Smooth muscle cell (in vitro differentiated cells): ENCODE results near the gene CCL3. TPM values are rescaled to one million over a fixed set of nuclear protein-coding genes. Genes with fewer than 3 reads are reported as not detected.

Experiments used
- DNase-seq: peaks from one replicate; lab custom pipeline; 2025; ENCODE audit not compliant: unreplicated experiment; lab: John Stamatoyannopoulos, UW
- H2AFZ ChIP-seq: fragments of 200-600 bp; sonication (generic); 2 replicates; pipeline ENCODE4 v1.6.0; 2016; ENCODE audit warnings: antibody characterized with exemption, low read depth, mild to moderate bottlenecking
- H3F3A ChIP-seq: fragments of 200-600 bp; sonication (generic); 2 replicates; pipeline ENCODE4 v1.6.0; 2017; ENCODE audit warnings: antibody characterized with exemption, low read depth
- H3K27ac ChIP-seq: fragments of 200-600 bp; sonication (generic); 2 replicates; pipeline ENCODE4 v1.5.1; 2016; ENCODE audit warnings: low read depth, mild to moderate bottlenecking
- H3K27me3 ChIP-seq: fragments of 200-600 bp; sonication (generic); 2 replicates; pipeline ENCODE4 v1.6.1; 2016; ENCODE audit warnings: low read depth, mild to moderate bottlenecking
- H3K36me3 ChIP-seq: fragments of 200-600 bp; sonication (generic); 2 replicates; pipeline ENCODE4 v1.5.1; 2016; ENCODE audit warnings: low read depth
- H3K4me1 ChIP-seq: fragments of 200-600 bp; sonication (generic); 2 replicates; pipeline ENCODE4 v1.5.1; 2016; ENCODE audit warnings: low read depth
- H3K4me2 ChIP-seq: fragments of 200-600 bp; sonication (generic); 2 replicates; pipeline ENCODE4 v1.6.0; 2016; ENCODE audit warnings: mild to moderate bottlenecking
- H3K4me3 ChIP-seq: fragments of 200-600 bp; sonication (generic); 2 replicates; pipeline ENCODE4 v1.5.1; 2016; ENCODE audit warnings: mild to moderate bottlenecking
- H3K79me2 ChIP-seq: fragments of 200-600 bp; sonication (generic); 2 replicates; pipeline ENCODE4 v1.6.0; 2016; ENCODE audit warnings: low read depth, mild to moderate bottlenecking
- H3K9ac ChIP-seq: fragments of 200-600 bp; sonication (generic); 2 replicates; pipeline ENCODE4 v1.6.0; 2016; ENCODE audit warnings: low read depth
- H3K9me3 ChIP-seq: fragments of 200-600 bp; sonication (generic); replicated peaks from 2 replicates; pipeline ENCODE4 v1.5.1; 2016; ENCODE audit warnings: low read depth
- H4K20me1 ChIP-seq: fragments of 200-600 bp; sonication (generic); 2 replicates; pipeline ENCODE4 v1.6.0; 2016; ENCODE audit warnings: low read depth
- WGBS: methylation state at CpG from one replicate; pipeline ENCODE4 v1.1.7; 2016; ENCODE audit warnings: low lambda C conversion rate; 5-methylcytosine and 5-hydroxymethylcytosine counted together
- polyA plus RNA-seq: library from polyadenylated mRNA; unstranded; fragments of >200 nt; fragmentation: Nextera tagmentation; extraction: Ambion mirVana; gene quantifications from 2 replicates; pipeline ENCODE4 v1.2.1, GENCODE V29; 2016
- total RNA-seq: library from RNA; depleted of rRNA; stranded (reverse); fragments of >200 nt; gene quantifications from 2 replicates; pipeline ENCODE4 v1.2.3, GENCODE V29; 2014
- TF ChIP-seq, protein P1 (sequence below): fragments of 200-600 bp; sonication (generic); IDR thresholded peaks from 2 replicates; pipeline ENCODE4 v1.5.1; 2017; ENCODE audit warnings: borderline replicate concordance, mild to moderate bottlenecking, antibody characterized with exemption; ENCODE audit not compliant: insufficient read depth, poor library complexity, severe bottlenecking

Gene CCL3
- total RNA-seq = 1.3 and 4.8 TPM in 2 replicates
- polyA plus RNA-seq = 0.63 and 6.7 TPM in 2 replicates

- Histone ChIP-seq H3K36me3 (no peaks in the 10 kb centered on the region), H3K4me1 (no peaks in the 10 kb centered on the region), H4K20me1 (no peaks in the 10 kb centered on the region), H2AFZ (no peak within 1 kb of the TSS), H3K4me3 (no peak within 1 kb of the TSS), H3K9me3 (no peaks in the 10 kb centered on the region), H3K4me2 (no peak within 1 kb of the TSS), H3K27ac (no peak within 1 kb of the TSS), H3F3A (no peaks in the 10 kb centered on the region), H3K27me3 (peaks cover 5% of the 10 kb centered on the region), H3K79me2 (no peaks in the 10 kb centered on the region), H3K9ac (no peak within 1 kb of the TSS)
- TF ChIP-seq, protein P1, sequence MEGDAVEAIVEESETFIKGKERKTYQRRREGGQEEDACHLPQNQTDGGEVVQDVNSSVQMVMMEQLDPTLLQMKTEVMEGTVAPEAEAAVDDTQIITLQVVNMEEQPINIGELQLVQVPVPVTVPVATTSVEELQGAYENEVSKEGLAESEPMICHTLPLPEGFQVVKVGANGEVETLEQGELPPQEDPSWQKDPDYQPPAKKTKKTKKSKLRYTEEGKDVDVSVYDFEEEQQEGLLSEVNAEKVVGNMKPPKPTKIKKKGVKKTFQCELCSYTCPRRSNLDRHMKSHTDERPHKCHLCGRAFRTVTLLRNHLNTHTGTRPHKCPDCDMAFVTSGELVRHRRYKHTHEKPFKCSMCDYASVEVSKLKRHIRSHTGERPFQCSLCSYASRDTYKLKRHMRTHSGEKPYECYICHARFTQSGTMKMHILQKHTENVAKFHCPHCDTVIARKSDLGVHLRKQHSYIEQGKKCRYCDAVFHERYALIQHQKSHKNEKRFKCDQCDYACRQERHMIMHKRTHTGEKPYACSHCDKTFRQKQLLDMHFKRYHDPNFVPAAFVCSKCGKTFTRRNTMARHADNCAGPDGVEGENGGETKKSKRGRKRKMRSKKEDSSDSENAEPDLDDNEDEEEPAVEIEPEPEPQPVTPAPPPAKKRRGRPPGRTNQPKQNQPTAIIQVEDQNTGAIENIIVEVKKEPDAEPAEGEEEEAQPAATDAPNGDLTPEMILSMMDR = no peak
- DNase-seq = no peak
- 79% methylated on average over 9 of the region's 9 CpGs for WGBS
These were observed at the start of gene CCL3 for GRCh38 chr17:36089888-36090836. Gene CCL3, minus strand, starts transcription at chr17:36090143. Its CDS starts 85 bp downstream, at chr17:36090058.

DNA sequence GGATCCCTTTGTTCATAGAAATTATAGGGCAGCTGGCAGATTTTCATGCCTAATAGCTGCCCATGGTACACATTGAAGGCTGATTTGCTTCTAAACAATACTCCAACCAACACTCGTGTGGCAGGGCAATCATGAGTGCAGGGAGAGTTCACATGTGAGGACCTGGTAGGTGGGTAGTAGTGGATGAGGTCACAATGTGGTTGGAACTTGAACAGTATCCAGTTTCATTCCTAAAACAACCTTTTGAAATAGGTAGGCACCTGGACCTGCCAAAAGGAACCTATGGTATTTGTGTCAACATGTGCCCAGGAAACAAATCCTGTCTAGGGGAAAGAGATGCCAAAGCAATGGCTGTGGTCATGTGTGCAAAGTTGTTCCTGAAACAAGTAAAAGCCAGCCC, 46.5 kb upstream of the CCL3 start:
- H3K36me3 ChIP-seq = no peaks in the 10 kb centered on the region
- no peak overlapping the region for H3K27ac ChIP-seq
- WGBS = 89% methylated on average over 1 of the region's 1 CpG
- H3K27me3 ChIP-seq = peaks cover 21% of the 10 kb centered on the region
- H4K20me1 ChIP-seq = no peaks in the 10 kb centered on the region
- H3K79me2 ChIP-seq = no peaks in the 10 kb centered on the region
- no peaks in the 10 kb centered on the region for H3K4me1 ChIP-seq
- H3K9ac ChIP-seq = no peak overlapping the region
- H3K4me2 ChIP-seq = no peak overlapping the region
- H3K9me3 ChIP-seq = no peaks in the 10 kb centered on the region
- no peak for DNase-seq
- no peaks in the 10 kb centered on the region for H3F3A ChIP-seq
- TF ChIP-seq, protein P1 = no peak
- H2AFZ ChIP-seq = no peak overlapping the region
- no peak overlapping the region for H3K4me3 ChIP-seq

DNA sequence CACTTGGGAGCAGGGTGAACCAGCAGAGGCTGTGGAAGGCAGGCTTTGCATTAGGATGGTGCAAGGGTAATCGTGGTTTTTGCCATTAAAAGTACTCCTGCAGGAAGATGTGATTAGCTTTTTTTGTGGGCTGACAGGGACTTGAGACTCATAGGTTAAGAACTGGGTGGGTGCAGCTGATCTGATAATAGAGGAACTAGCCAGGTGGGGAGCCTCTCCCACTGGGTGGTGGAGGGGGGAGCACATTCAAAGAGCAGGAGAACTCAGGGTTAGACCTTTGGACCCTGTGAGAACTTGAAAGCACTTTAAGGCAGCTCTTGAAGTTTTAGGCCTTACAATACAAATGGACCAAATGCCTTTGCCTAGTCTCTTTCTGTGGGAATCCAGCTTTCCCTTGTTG, 46.1 kb upstream of the CCL3 start:
- no peaks in the 10 kb centered on the region for H3F3A ChIP-seq
- TF ChIP-seq, protein P1 = no peak
- no peaks in the 10 kb centered on the region for H3K79me2 ChIP-seq
- H2AFZ ChIP-seq = no peak overlapping the region
- no peak for DNase-seq
- H3K4me2 ChIP-seq = no peak overlapping the region
- no peaks in the 10 kb centered on the region for H4K20me1 ChIP-seq
- 82% methylated on average over 1 of the region's 1 CpG for WGBS
- no peaks in the 10 kb centered on the region for H3K36me3 ChIP-seq
- H3K9ac ChIP-seq = no peak overlapping the region
- no peaks in the 10 kb centered on the region for H3K9me3 ChIP-seq
- H3K4me1 ChIP-seq = no peaks in the 10 kb centered on the region
- peaks cover 17% of the 10 kb centered on the region for H3K27me3 ChIP-seq
- H3K27ac ChIP-seq = no peak overlapping the region
- no peak overlapping the region for H3K4me3 ChIP-seq
